Endodermal cell (in vitro differentiated cells): ENCODE results near the gene LARGE1. TPM values are rescaled to one million over a fixed set of nuclear protein-coding genes. Genes with fewer than 3 reads are reported as not detected.

Experiments
- DNase-seq: peaks from one replicate; pipeline ENCODE4 v3.0.0-alpha.2; 2017
- H3K27ac ChIP-seq: 2 replicates; pipeline ENCODE4 v1.5.1; 2013; ENCODE audit warnings: mild to moderate bottlenecking, low read depth, low read length, moderate library complexity
- H3K27me3 ChIP-seq: 2 replicates; pipeline ENCODE4 v1.6.1; 2013; ENCODE audit warnings: mild to moderate bottlenecking, low read length, moderate library complexity; ENCODE audit not compliant: insufficient read depth, control insufficient read depth, poor library complexity, severe bottlenecking
- H3K36me3 ChIP-seq: 2 replicates; pipeline ENCODE4 v1.7.0; 2013; ENCODE audit warnings: mild to moderate bottlenecking, low read length, moderate library complexity; ENCODE audit not compliant: control insufficient read depth, insufficient read depth
- H3K4me1 ChIP-seq: one replicate; pipeline ENCODE4 v1.7.0; 2013; ENCODE audit warnings: low read length; ENCODE audit not compliant: control insufficient read depth, insufficient read depth
- H3K4me3 ChIP-seq: 2 replicates; pipeline ENCODE4 v1.5.1; 2013; ENCODE audit warnings: mild to moderate bottlenecking, low read length, moderate library complexity
- H3K9ac ChIP-seq: 2 replicates; pipeline ENCODE4 v1.6.1; 2013; ENCODE audit warnings: mild to moderate bottlenecking, low read length, moderate library complexity; ENCODE audit not compliant: poor library complexity, severe bottlenecking; ENCODE audit errors: extremely low read depth
- H3K9me3 ChIP-seq: 2 replicates; pipeline ENCODE4 v1.6.1; 2013; ENCODE audit warnings: mild to moderate bottlenecking, low read length, moderate library complexity; ENCODE audit not compliant: control insufficient read depth
- H3K27ac Mint-ChIP-seq: 2 replicates; pipeline ENCODE4 v1.8.0; 2020; ENCODE audit warnings: mixed read lengths
- H3K27me3 Mint-ChIP-seq: 2 replicates; pipeline ENCODE4 v1.8.0; 2021; ENCODE audit warnings: mild to moderate bottlenecking, mixed read lengths; ENCODE audit not compliant: insufficient read depth
- H3K36me3 Mint-ChIP-seq: 2 replicates; pipeline ENCODE4 v1.8.0; 2020; ENCODE audit warnings: low read depth, mixed read lengths
- H3K4me1 Mint-ChIP-seq: 2 replicates; pipeline ENCODE4 v1.8.0; 2020; ENCODE audit warnings: mixed read lengths
- H3K4me3 Mint-ChIP-seq: 2 replicates; pipeline ENCODE4 v1.8.0; 2020; ENCODE audit warnings: mild to moderate bottlenecking, moderate library complexity, mixed read lengths
- H3K9me3 Mint-ChIP-seq: 2 replicates; pipeline ENCODE4 v1.8.0; 2020; ENCODE audit warnings: mild to moderate bottlenecking, mixed read lengths
- WGBS, 2 experiments: methylation state at CpG; one replicate each; pipeline versions ENCODE4 v1.1.5 to v1.1.7; 2013; ENCODE audit warnings: missing lambda C conversion rate in 2 of 2, mixed read lengths in 1 of 2; ENCODE audit not compliant: insufficient coverage in 1 of 2, insufficient read length in 1 of 2; 5-methylcytosine and 5-hydroxymethylcytosine counted together
- total RNA-seq, 2 donors: library from RNA; stranded (reverse); fragmentation: NEBNext Ultra II Directional in 1 of 2; extraction: Animal tissue kit (Norgen Biotek cat#: 25700) in 1 of 2; gene quantifications; 2 replicates in 1 of 2; 3 replicates in 1 of 2; pipeline ENCODE4 v1.2.1, GENCODE V29; 2021
- TF ChIP-seq, protein P1 (sequence below): fragments of 200-600 bp; sonication (generic); conservative IDR thresholded peaks from 2 replicates; pipeline ENCODE4 v1.5.0; 2021; ENCODE audit warnings: antibody characterized with exemption, mild to moderate bottlenecking

The LARGE1 gene
- total RNA-seq, 2 donors from 2014 or later = 17.5 to 24.3 TPM

DNA sequence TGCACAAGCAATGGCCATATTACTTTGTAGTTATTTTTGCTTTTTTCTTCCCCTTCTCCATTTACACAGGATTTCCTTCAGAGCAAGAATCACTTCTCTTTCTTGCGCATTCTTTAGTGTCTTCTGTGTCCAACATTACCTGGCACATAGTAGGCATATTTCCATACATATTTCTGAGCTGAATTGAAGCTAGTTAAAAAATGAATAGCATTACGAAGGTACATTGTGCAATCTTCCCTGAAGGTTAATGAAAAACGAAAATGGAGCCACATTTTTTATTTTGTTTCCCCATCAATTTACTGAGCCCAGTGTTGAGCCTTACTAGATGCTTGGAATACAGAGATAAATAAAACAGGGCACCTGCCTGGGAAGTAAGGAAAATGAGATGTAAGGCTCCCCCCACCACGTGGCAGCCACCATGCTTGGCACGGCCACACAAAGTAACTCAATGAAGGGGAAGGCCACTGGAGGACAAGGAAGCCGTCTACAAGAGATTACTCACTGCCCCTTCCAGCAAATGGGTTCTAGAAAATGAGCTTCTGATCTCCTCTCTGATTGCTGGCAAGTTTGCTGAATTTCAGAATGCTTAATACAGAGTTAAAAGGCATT is 381.9 kb downstream of the LARGE1 start:
- WGBS, 2 experiments = 92% methylated on average over 6 of the region's 6 CpGs
- H3K9me3 Mint-ChIP-seq = no peaks in the 10 kb centered on the region
- no peak overlapping the region for H3K27ac Mint-ChIP-seq

DNA sequence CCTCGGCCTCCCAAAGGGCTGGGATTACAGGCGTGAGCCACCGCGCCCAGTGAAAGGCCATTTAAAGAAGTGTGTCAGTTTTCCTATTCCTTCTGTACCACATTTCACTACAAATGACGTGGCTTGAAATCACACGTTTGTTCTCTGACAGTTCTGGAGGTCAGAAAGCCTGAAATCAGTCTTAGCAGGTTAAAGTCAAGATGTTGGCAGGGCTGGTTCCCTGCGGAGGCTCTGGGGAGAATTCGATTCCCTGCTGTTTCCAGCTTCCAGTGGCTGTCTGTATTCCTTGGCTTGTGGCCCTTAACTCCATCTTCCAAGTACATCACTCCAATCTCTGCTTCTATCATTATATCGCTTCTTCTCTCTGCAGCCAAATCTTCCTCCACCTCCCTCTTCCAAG is 383.2 kb downstream of the LARGE1 start:
- H3K9me3 ChIP-seq = no peaks in the 10 kb centered on the region
- WGBS, 2 experiments = 91 to 100% methylated on average over 4 to 9 of the region's 9 CpGs
- H3K4me1 ChIP-seq = peaks cover 11% of the 10 kb centered on the region
- H3K27me3 ChIP-seq = no peaks in the 10 kb centered on the region
- TF ChIP-seq, protein P1, sequence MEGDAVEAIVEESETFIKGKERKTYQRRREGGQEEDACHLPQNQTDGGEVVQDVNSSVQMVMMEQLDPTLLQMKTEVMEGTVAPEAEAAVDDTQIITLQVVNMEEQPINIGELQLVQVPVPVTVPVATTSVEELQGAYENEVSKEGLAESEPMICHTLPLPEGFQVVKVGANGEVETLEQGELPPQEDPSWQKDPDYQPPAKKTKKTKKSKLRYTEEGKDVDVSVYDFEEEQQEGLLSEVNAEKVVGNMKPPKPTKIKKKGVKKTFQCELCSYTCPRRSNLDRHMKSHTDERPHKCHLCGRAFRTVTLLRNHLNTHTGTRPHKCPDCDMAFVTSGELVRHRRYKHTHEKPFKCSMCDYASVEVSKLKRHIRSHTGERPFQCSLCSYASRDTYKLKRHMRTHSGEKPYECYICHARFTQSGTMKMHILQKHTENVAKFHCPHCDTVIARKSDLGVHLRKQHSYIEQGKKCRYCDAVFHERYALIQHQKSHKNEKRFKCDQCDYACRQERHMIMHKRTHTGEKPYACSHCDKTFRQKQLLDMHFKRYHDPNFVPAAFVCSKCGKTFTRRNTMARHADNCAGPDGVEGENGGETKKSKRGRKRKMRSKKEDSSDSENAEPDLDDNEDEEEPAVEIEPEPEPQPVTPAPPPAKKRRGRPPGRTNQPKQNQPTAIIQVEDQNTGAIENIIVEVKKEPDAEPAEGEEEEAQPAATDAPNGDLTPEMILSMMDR = no peak
- no peaks in the 10 kb centered on the region for H3K36me3 Mint-ChIP-seq
- H3K36me3 ChIP-seq = no peaks in the 10 kb centered on the region
- H3K27ac Mint-ChIP-seq = no peak overlapping the region
- H3K27ac ChIP-seq = no peak overlapping the region
- peaks cover 25% of the 10 kb centered on the region for H3K4me1 Mint-ChIP-seq
- no peak for DNase-seq
- no peak overlapping the region for H3K4me3 Mint-ChIP-seq
- peaks cover 27% of the 10 kb centered on the region for H3K27me3 Mint-ChIP-seq
- no peak overlapping the region for H3K4me3 ChIP-seq
- H3K9ac ChIP-seq = no peak overlapping the region
- no peaks in the 10 kb centered on the region for H3K9me3 Mint-ChIP-seq

More for the DNA sequence above, 381.9 kb downstream of the LARGE1 start:
- H3K27ac ChIP-seq = no peak overlapping the region
- Mint-ChIP-seq H3K4me1 (peaks cover 25% of the 10 kb centered on the region), H3K27me3 (peaks cover 20% of the 10 kb centered on the region), H3K36me3 (no peaks in the 10 kb centered on the region), H3K4me3 (no peak overlapping the region)
- H3K9me3 ChIP-seq = no peaks in the 10 kb centered on the region
- H3K27me3 ChIP-seq = no peaks in the 10 kb centered on the region
- H3K36me3 ChIP-seq = no peaks in the 10 kb centered on the region
- H3K4me1 ChIP-seq = peaks cover 11% of the 10 kb centered on the region
- no peak overlapping the region for H3K9ac ChIP-seq
- H3K4me3 ChIP-seq = no peak overlapping the region
- TF ChIP-seq, protein P1 = no peak
- DNase-seq = no peak

DNA sequence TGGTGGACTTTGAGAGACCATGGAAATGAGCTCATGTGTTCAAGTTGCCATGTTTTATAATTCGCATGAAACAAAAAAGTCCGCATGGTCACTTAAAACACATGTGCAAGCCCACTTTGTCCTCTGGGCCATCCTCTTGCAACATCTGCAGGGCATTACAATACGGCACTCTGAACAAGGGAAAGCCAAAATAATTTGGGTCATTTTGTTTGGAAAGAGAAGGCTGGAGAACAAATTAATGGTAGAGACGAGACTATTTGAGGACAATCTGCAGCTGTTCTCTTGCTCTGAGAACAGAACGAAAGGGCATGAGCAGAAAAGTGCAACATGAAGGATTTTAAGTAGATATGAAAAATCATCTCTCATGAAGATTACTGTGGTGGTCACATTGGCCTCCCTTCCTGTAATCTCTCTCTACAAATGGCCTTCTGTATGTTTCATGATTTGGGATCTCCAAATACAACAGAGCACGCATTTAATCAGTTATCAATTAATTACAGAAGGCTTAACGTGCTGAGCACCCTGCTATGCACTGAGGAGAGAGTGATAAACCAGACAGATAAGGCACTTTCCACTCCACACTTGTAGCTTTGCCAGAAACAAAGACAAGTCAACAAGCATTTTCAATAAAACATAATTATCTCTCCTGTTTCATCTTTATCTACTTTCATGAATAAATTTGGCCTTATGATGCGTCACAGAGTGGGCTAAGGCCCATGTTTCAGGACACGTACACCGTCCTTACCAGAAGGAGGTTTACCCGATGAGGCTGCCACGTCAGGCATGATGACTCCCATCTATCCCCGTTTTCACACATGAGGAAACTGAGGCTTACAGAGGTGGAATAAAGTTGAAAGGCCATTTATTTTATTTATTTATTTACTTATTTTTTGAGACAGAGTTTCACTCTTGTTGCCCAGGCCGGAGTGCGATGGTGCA is 384.1 kb downstream of the LARGE1 start:
- no peak overlapping the region for H3K4me3 Mint-ChIP-seq
- TF ChIP-seq, protein P1 = no peak
- H3K27ac Mint-ChIP-seq = no peak overlapping the region
- Histone ChIP-seq H3K27ac (no peak overlapping the region), H3K27me3 (no peaks in the 10 kb centered on the region), H3K9ac (no peak overlapping the region), H3K36me3 (no peaks in the 10 kb centered on the region), H3K9me3 (no peaks in the 10 kb centered on the region), H3K4me1 (peaks cover 11% of the 10 kb centered on the region), H3K4me3 (peak overlapping the region; percentile 51)
- peaks cover 25% of the 10 kb centered on the region for H3K4me1 Mint-ChIP-seq
- H3K36me3 Mint-ChIP-seq = no peaks in the 10 kb centered on the region
- peaks cover 27% of the 10 kb centered on the region for H3K27me3 Mint-ChIP-seq
- 87 to 91% methylated on average over 13 to 15 of the region's 15 CpGs for WGBS, 2 experiments
- H3K9me3 Mint-ChIP-seq = no peaks in the 10 kb centered on the region
- DNase-seq = no peak
